ENCODE data around the gene KCNG3.
"Not testable (repeated sequence)": the region's sequence is repeated elsewhere in the genome, so short reads cannot be mapped to it uniquely, and the experiment has no call there.

Gene KCNG3

DNA sequence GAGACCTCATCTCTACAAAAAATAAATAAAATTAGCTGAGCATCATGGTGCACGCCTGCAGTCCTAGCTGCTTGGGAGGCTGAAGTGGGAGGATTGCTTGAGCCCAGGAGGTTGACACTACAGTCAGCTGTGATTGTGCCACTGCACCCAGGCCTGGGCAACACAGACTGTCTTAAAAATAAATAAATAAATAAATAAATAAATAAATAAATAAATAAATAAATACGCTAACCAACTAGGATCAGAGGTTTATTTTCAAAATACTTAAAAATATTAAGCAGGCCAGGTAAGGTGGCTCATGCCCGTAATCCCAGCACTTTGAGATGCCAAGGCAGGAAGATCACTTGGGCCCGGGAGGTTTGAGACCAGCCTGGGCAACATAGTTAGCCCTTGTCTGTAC lies 63.6 kb downstream of the KCNG3 start:
- no peak for DNase-seq (ENCODE audit: low read depth in 2 of 2, low spot score in 1 of 2)

DNA sequence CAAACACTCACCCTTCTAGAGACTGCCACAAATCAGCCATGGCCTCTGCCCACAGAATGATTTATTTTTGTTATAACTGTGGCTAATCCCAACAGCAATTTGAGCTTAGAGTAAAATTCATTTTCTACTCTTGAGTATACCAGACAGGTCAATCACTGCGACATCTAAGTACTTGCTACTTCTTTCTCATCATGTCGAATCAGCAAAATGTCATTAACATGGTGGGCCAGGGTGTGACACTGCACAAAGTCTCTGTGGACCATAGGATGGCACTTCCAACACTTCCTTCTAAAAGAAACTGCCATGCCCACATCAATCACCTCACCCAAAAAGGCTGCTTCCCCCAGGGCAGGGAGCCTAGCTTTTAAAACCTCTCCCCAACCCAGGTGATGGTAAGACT lies 64.4 kb downstream of the KCNG3 start:
- DNase-seq (ENCODE audit: low read depth in 2 of 2, low spot score in 1 of 2), result no peak

GRCh38 chr2:42425697-42426096 lies 68.1 kb downstream of the KCNG3 start:
- no peak for DNase-seq (ENCODE audit: low read depth in 2 of 2, low spot score in 1 of 2)

GRCh38 chr2:42424033-42424432 lies 69.7 kb downstream of the KCNG3 start:
- DNase-seq (ENCODE audit: low read depth in 2 of 2, low spot score in 1 of 2), result no peak

DNA sequence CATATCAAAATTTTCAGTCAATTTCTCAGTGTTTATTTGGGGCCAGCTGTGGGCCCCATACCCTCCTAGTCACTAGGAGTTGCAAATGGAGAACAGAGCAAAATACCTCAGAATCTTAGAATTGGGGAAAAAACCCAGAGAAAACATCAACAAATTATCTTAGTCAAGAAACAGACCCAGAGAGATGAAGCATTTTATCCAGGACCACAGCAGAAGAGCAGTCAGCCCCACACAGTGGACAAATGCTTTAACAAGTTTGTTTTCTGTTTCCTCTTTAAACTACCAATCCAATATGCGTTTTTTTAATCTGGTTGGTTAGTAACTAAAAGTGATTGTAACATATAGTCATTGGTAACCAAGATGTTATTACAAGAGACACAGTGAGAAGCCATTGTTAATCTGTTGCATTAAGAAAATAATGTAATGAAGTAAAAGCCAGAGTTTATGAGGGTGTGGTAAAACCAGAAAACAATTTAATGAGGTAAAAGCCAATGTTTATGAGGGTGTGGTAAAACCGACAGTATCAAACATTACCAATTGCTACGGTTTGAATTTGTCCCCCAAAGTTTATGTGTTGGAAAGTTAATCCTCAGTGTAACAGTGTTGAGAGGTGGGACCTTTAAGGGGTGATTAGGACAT lies 72.1 kb downstream of the KCNG3 start:
- no peak for DNase-seq (ENCODE audit: low read depth in 2 of 2, low spot score in 1 of 2)

GRCh38 chr2:42421157-42421485 lies 72.7 kb downstream of the KCNG3 start:
- DNase-seq (ENCODE audit: low read depth in 2 of 2, low spot score in 1 of 2), result no peak

GRCh38 chr2:42414648-42415047 lies 79.1 kb downstream of the KCNG3 start:
- DNase-seq (ENCODE audit: low read depth in 2 of 2, low spot score in 1 of 2), result no peak

GRCh38 chr2:42414158-42414557 lies 79.6 kb downstream of the KCNG3 start:
- DNase-seq (ENCODE audit: low read depth in 2 of 2, low spot score in 1 of 2), result no peak

GRCh38 chr2:42410742-42411514 lies 82.9 kb downstream of the KCNG3 start:
- DNase-seq (ENCODE audit: low read depth in 2 of 2, low spot score in 1 of 2), result no peak

DNA sequence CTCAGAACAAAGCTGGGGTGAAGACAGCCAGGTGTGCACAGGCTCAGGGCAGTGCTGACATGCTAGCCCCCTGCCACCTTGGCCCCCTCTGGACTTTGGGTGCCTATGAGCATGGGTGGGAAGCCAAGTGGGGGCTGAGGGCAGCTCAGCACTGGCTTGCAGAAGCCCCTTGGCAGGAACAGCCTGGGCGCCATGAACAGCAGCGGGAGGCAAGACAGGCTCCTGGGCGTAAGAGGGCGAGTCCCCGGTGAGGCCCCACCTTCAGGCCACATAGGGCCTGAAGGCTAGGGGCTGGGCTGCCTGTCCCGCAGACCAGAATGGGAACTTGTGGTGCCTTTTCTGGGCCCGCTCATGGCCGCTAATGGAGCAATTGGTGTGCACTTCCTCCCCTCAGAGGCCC lies 85.8 kb downstream of the KCNG3 start:
- no peak for DNase-seq (ENCODE audit: low read depth in 2 of 2, low spot score in 1 of 2)

DNA sequence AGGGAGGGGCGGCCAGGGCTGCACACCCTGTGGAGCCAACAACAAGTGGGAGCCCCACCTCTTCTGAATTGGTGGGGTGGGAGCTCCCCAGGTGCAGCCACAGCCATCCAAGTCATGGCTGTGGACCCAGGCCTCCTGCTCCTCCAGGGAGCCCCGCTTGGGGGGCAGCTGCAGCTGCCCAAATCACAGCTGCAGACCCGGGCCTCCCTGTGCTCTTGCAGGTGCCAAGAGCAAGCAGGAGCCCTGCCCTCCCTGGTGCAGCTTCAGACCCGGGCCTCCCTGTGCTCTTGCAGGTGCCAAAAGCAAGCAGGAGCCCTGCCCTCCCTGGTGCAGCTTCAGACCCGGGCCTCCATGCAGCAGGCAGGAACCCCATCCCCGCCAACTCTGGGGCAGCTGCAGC lies 86.3 kb downstream of the KCNG3 start:
- DNase-seq (ENCODE audit: low read depth in 2 of 2, low spot score in 1 of 2), result no peak

DNA sequence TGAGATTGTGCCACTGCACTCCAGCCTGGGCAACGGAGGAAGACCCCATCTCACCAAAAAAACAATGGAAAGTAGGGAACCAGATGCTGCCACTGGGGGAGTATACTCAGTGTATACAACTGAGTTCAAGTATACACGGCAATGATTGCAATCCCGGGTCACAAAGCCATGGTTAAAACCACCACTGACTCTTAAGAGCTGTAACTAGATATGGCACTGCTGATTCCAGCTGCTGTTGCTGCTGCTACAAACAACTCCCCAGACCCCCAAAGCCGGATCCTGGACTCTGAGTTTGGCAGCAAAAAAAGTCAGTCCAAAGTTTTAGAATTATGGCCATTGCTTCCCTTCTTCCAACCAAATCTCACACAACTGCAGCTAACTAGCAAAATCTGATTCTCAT lies 89.1 kb downstream of the KCNG3 start:
- DNase-seq (ENCODE audit: low read depth in 2 of 2, low spot score in 1 of 2), result no peak

DNA sequence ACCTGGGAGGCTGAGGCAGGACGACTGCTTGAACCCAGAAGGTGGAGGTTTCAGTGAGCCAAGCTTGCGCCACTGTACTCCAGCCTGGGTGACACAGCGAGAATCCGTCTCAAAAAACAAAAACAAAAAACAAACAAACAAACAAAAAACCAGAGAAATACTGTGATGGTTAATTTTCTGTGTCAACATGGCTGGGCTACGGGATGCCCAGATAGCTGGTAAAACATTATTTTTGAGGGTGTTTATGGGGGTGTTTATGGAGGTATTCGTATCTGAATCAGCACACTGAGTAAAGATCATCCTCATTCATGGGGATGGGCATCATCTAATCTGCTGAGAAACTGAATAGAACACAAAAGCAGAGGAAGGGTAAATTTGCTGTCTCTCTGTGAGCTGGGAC lies 92.0 kb downstream of the KCNG3 start:
- no peak for DNase-seq (ENCODE audit: low read depth in 2 of 2, low spot score in 1 of 2)

DNA sequence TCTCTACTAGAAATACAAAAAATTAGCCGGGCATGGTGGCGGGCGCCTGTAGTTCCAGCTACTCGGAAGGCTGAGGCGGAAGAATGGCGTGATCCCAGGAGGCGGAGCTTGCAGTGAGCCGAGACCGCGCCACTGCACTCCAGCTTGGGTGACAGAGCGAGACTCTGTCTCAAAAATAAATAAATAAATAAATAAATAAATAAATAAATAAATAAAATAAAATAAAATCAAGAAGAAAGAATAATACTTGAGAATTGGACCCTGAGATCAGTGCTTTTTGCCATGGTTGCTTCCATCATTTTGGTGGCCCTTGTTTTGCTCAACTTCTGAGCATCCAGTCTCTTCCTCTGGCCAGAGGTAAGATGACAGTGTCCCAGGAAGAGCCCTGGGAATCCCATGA lies 95.7 kb downstream of the KCNG3 start:
- DNase-seq (ENCODE audit: low read depth in 2 of 2, low spot score in 1 of 2), result not testable (repeated sequence)

DNA sequence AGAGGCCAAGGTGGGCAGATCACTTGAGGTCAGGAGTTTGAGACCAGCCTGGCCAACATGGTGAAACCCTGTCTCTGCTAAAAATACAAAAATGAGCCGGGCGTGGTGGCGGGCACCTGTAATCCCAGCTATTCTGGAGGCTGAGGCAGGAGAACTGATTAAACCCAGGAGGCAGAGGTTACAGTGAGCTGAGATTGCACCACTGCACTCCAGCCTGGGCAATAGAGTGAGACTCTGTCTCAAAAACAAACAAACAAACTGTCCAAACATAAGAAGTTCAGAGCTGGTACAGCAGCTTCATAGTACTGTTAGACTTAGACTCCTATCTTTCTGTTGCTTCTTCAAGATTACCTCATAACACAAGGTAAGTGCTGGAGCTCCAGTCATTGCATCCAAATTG lies 100.5 kb downstream of the KCNG3 start:
- not testable (repeated sequence) for DNase-seq (ENCODE audit: low read depth in 2 of 2, low spot score in 1 of 2)

- no peak for DNase-seq (ENCODE audit: low read depth in 2 of 2, low spot score in 1 of 2)
These were observed 101.6 kb downstream of the KCNG3 start for GRCh38 chr2:42392191-42392590.
